Stimulated activated CD4-positive, alpha-beta T cell treated with anti-CD3 and anti-CD28 coated beads, Interleukin-1b, Interleukin-23, amount 100 ng/mL, for 4 hours (primary cell): ENCODE data around the gene HSPD1.
A peak's percentile ranks its signal among the peaks of the same experiment; 100 is the strongest.
"Not testable (repeated sequence)": the region's sequence is repeated elsewhere in the genome, so short reads cannot be mapped to it uniquely, and the experiment has no call there.

Experiments
- DNase-seq, 2 donors: peaks; one replicate each; pipeline ENCODE4 v3.0.0-alpha.2; 2020; ENCODE audit warnings: low read depth in 2 of 2

HSPD1 gene

GRCh38 chr2:197496695-197497094, 2.9 kb downstream of the HSPD1 start:
- DNase-seq = no peak

- DNase-seq = no peak
Observed at GRCh38 chr2:197495433-197496134, 4.1 kb downstream of the HSPD1 start.

GRCh38 chr2:197487385-197487784, 12.3 kb downstream of the HSPD1 start:
- no peak for DNase-seq

- DNase-seq = no peak
Observed at GRCh38 chr2:197486175-197486574, 13.5 kb downstream of the HSPD1 start.

GRCh38 chr2:197484248-197484647, 15.4 kb downstream of the HSPD1 start:
- DNase-seq = not testable (repeated sequence)

GRCh38 chr2:197480165-197481036, 19.2 kb downstream of the HSPD1 start:
- DNase-seq = no peak

- DNase-seq = no peak
Observed at GRCh38 chr2:197477797-197478196, 21.8 kb downstream of the HSPD1 start.

- no peak for DNase-seq
Observed at GRCh38 chr2:197472166-197472565, 27.5 kb downstream of the HSPD1 start.

GRCh38 chr2:197464175-197464574, 35.5 kb downstream of the HSPD1 start:
- no peak for DNase-seq

- DNase-seq = no peak
Observed at GRCh38 chr2:197461057-197461456, 38.6 kb downstream of the HSPD1 start.

GRCh38 chr2:197460649-197461048, 39.0 kb downstream of the HSPD1 start:
- DNase-seq = no peak

- DNase-seq = no peak
Observed at GRCh38 chr2:197455428-197455827, 44.2 kb downstream of the HSPD1 start.

- no peak for DNase-seq
Observed at GRCh38 chr2:197454923-197455322, 44.7 kb downstream of the HSPD1 start.

GRCh38 chr2:197453914-197454398, 45.7 kb downstream of the HSPD1 start:
- DNase-seq = no peak

GRCh38 chr2:197453123-197453913, 46.3 kb downstream of the HSPD1 start, which contains the start of gene COQ10B:
COQ10B (plus strand) TSS chr2:197453552; CDS start chr2:197453561, 9 bp downstream.
- peak; percentile 92 to 94 for DNase-seq

- DNase-seq = no peak
Observed at GRCh38 chr2:197452754-197453122, 46.9 kb downstream of the HSPD1 start.

- not testable (repeated sequence) for DNase-seq
Observed at GRCh38 chr2:197450935-197451358, 48.7 kb downstream of the HSPD1 start.

- no peak for DNase-seq
Observed at GRCh38 chr2:197450465-197450864, 49.2 kb downstream of the HSPD1 start.

GRCh38 chr2:197446844-197447243, 52.8 kb downstream of the HSPD1 start:
- no peak for DNase-seq

- no peak for DNase-seq
Observed at GRCh38 chr2:197445746-197446145, 53.9 kb downstream of the HSPD1 start.

GRCh38 chr2:197442857-197443256, 56.8 kb downstream of the HSPD1 start:
- no peak for DNase-seq

GRCh38 chr2:197437380-197437779, 62.3 kb downstream of the HSPD1 start:
- no peak for DNase-seq
